Activated effector memory CD4-positive, alpha-beta T cell treated with anti-CD3 and anti-CD28 coated beads, Interleukin-2, amount 50 U/mL, for 16 hours (primary cell): ENCODE measurements around the gene GDF2.

Experiments used
- DNase-seq: peaks from one replicate; pipeline ENCODE4 v3.0.0-alpha.2; 2020

GDF2 gene

GRCh38 chr10:47370878-47371277 is 48.6 kb downstream of the GDF2 start:
- peak; percentile 43 for DNase-seq

GRCh38 chr10:47371629-47372485 is 49.6 kb downstream of the GDF2 start:
- peak; percentile 37 for DNase-seq

- peak; percentile 58 for DNase-seq
These were observed 50.5 kb downstream of the GDF2 start for GRCh38 chr10:47372726-47373125.

GRCh38 chr10:47374611-47375536 is 52.6 kb downstream of the GDF2 start:
- peak; percentile 33 for DNase-seq

GRCh38 chr10:47376522-47377220 is 54.4 kb downstream of the GDF2 start:
- peak; percentile 56 for DNase-seq
